Keratinocyte (primary cell): ENCODE results near the gene MADCAM1. TPM values are rescaled to one million over a fixed set of nuclear protein-coding genes. Genes with fewer than 3 reads are reported as not detected.

ENCODE experiments used
- DNase-seq: peaks from one replicate; pipeline ENCODE4 v3.0.0-alpha.2; 2011; ENCODE audit warnings: low read depth, missing footprints, low spot score
- FAIRE-seq: peaks from 2 replicates; lab custom pipeline; 2011; peaks lifted over from hg19 to GRCh38; lab: Jason Lieb, UNC
- H2AFZ ChIP-seq: 2 replicates; pipeline ENCODE4 v1.6.0; 2012; ENCODE audit warnings: low read length, control low read depth, inconsistent platforms; ENCODE audit not compliant: control insufficient read depth
- H3K27ac ChIP-seq: 2 replicates; pipeline ENCODE4 v1.5.1; 2011; ENCODE audit warnings: low read length; ENCODE audit not compliant: control insufficient read depth, insufficient read depth
- H3K27me3 ChIP-seq: 3 replicates; pipeline ENCODE4 v1.6.0; 2011; ENCODE audit warnings: low read length; ENCODE audit not compliant: control insufficient read depth, insufficient read depth; ENCODE audit errors: extremely low read depth
- H3K36me3 ChIP-seq, 2 experiments: 2 replicates in 1 of 2; 3 replicates in 1 of 2; pipeline ENCODE4 v1.5.1; 2011; ENCODE audit warnings: low read length in 2 of 2, mild to moderate bottlenecking in 1 of 2; ENCODE audit not compliant: control insufficient read depth in 2 of 2, insufficient read depth in 2 of 2; ENCODE audit errors: extremely low read depth in 1 of 2
- H3K4me1 ChIP-seq: 3 replicates; pipeline ENCODE4 v1.5.1; 2011; ENCODE audit warnings: low read length; ENCODE audit not compliant: control insufficient read depth, insufficient read depth; ENCODE audit errors: extremely low read depth
- H3K4me2 ChIP-seq: 3 replicates; pipeline ENCODE4 v1.6.0; 2011; ENCODE audit warnings: low read depth, low read length; ENCODE audit not compliant: control insufficient read depth, insufficient read depth; ENCODE audit errors: extremely low read depth
- H3K4me3 ChIP-seq, 3 experiments: fragments of 200-600 bp in 1 of 3; sonication (generic) in 1 of 3; 2 replicates in 2 of 3; 3 replicates in 1 of 3; pipeline ENCODE4 v1.5.1; 2011 to 2016; ENCODE audit warnings: low read length in 3 of 3, mild to moderate bottlenecking in 3 of 3, control low read depth in 2 of 3, inconsistent platforms in 1 of 3, low read depth in 1 of 3, mixed read lengths in 1 of 3, mixed run types in 1 of 3, moderate library complexity in 1 of 3; ENCODE audit not compliant: control insufficient read depth in 2 of 3, insufficient read depth in 2 of 3; ENCODE audit errors: extremely low read depth in 1 of 3
- H3K79me2 ChIP-seq: 2 replicates; pipeline ENCODE4 v1.6.0; 2012; ENCODE audit warnings: low read length; ENCODE audit not compliant: control insufficient read depth, insufficient read depth
- H3K9ac ChIP-seq: 3 replicates; pipeline ENCODE4 v1.6.0; 2011; ENCODE audit warnings: low read length; ENCODE audit not compliant: control insufficient read depth, insufficient read depth; ENCODE audit errors: extremely low read depth
- H3K9me1 ChIP-seq: 3 replicates; pipeline ENCODE4 v1.6.0; 2011; ENCODE audit warnings: low read length; ENCODE audit not compliant: control insufficient read depth, insufficient read depth; ENCODE audit errors: extremely low read depth
- H3K9me3 ChIP-seq: 2 replicates; pipeline ENCODE4 v1.5.1; 2012; ENCODE audit warnings: low read depth, low read length; ENCODE audit not compliant: control insufficient read depth
- H4K20me1 ChIP-seq: 3 replicates; pipeline ENCODE4 v1.6.0; 2011; ENCODE audit warnings: low read length; ENCODE audit not compliant: control insufficient read depth, insufficient read depth; ENCODE audit errors: extremely low read depth
- EZH2 ChIP-seq: IDR thresholded peaks from one replicate; pipeline ENCODE4 v1.6.1; 2012; ENCODE audit warnings: inconsistent platforms, mild to moderate bottlenecking, low read length, moderate library complexity
- dilution Hi-C: fragments of 300-500 bp; cut with MboI; formaldehyde crosslinking; loops from one replicate; pipeline ENCODE4 v1.7.0; 2020; ENCODE audit warnings: low sequenced_read_pairs; ENCODE audit not compliant: extremely low pct_ligation_motif_present
- polyA plus RNA-seq, 5 experiments: library from polyadenylated mRNA; depleted of rRNA in 3 of 5; stranded (reverse) in 3 of 5; stranded (forward) in 1 of 5; unstranded in 1 of 5; fragments of >200 nt; gene quantifications; 1 replicate in 1 of 5; 2 replicates in 3 of 5; 3 replicates in 1 of 5; pipeline versions ENCODE4 v1.2.1 to v1.2.3, GENCODE V29; 2011 to 2012; ENCODE audit warnings: missing spikeins in 2 of 5, low read depth in 1 of 5, low replicate concordance in 1 of 5
- TF ChIP-seq, protein P1 (sequence below), 3 experiments: IDR thresholded peaks in 1 of 3; conservative IDR thresholded peaks in 1 of 3; optimal IDR thresholded peaks in 1 of 3; 2 replicates in 2 of 3; 3 replicates in 1 of 3; pipeline versions ENCODE3 to v1.5.1; 2011; ENCODE audit warnings: low read length in 3 of 3, mild to moderate bottlenecking in 3 of 3, moderate library complexity in 2 of 3, control low read depth in 1 of 3, inconsistent platforms in 1 of 3; ENCODE audit not compliant: insufficient read depth in 2 of 3; ENCODE audit errors: extremely low read depth in 1 of 3

Gene MADCAM1
- polyA plus RNA-seq, 1 donor (not counting 4 experiments of a cell fraction or from before 2014, with no cell fraction given): 0.05 TPM

DNA sequence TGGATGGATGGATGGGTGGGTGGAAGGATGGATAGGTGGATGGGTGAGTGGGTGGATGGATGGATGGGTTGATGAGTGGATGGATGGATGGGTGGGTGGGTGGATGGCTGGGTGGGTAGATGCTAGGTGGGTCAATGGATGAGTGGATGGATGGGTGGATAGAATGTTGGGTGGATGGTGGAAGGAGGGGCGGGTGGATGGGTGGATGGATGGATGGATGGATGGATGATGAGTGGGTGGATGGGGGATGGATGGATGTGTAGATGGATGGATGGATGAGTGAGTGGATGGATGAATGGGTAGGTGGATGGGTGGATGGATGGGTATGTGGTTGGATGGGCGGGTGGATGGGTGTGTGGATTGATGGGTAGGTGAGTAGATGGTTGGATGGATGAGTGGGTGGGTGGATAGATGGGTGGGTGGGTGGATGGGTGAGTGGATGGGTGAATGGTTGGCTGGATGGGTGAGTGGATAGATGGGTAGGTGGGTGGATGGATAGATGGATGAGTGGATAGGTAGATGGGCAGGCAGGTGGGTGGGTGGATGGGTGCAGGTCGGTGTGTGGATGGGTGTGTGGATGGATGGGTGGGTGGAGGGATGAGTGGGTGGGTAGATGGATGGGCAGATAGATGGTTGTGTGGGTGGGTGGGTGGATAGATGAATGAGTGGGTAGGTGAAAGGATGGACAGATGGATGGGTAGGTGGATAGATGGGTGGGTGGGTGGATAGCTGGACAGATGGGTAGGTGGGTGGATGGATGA lies 31.1 kb upstream of the MADCAM1 start:
- dilution Hi-C loops: no loop called here

DNA sequence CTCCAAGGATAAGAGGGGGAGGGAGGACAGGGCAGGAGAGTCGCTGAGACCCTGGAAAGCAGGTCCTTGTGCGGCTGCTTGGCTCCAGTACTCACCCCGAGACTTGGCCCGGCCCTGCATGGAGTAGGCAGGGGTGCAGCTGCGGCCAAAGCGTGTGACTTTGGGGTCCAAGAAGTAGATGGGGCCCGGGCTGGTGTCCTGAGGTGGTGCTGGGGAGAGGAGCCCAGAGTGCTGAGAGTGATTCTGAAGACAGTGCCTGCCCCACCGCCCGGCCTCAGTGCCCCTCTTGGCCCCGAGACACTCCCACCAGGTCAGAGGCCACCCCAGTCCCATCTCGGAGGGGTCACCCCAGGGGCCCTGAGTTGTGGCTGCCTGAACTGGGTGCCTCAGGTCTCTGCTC lies 28.7 kb upstream of the MADCAM1 start:
- DNase-seq: no peak
- H2AFZ ChIP-seq: no peak overlapping the region
- no peaks in the 10 kb centered on the region for H3K79me2 ChIP-seq
- FAIRE-seq: no peak
- no peaks in the 10 kb centered on the region for H3K9me1 ChIP-seq
- H3K36me3 ChIP-seq: no peaks in the 10 kb centered on the region
- H3K4me1 ChIP-seq: no peaks in the 10 kb centered on the region
- H3K9me3 ChIP-seq: no peaks in the 10 kb centered on the region
- TF ChIP-seq, protein P1, sequence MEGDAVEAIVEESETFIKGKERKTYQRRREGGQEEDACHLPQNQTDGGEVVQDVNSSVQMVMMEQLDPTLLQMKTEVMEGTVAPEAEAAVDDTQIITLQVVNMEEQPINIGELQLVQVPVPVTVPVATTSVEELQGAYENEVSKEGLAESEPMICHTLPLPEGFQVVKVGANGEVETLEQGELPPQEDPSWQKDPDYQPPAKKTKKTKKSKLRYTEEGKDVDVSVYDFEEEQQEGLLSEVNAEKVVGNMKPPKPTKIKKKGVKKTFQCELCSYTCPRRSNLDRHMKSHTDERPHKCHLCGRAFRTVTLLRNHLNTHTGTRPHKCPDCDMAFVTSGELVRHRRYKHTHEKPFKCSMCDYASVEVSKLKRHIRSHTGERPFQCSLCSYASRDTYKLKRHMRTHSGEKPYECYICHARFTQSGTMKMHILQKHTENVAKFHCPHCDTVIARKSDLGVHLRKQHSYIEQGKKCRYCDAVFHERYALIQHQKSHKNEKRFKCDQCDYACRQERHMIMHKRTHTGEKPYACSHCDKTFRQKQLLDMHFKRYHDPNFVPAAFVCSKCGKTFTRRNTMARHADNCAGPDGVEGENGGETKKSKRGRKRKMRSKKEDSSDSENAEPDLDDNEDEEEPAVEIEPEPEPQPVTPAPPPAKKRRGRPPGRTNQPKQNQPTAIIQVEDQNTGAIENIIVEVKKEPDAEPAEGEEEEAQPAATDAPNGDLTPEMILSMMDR (optimal IDR thresholded peaks at IDR 0.05 in 1 of 3, IDR thresholded peaks at IDR 0.05 in 1 of 3, conservative IDR thresholded peaks at IDR 0.05 in 1 of 3; ENCODE audit: extremely low read depth in 1 of 3, insufficient read depth in 2 of 3, low read length in 3 of 3): no peak
- no peak for TF ChIP-seq EZH2
- H4K20me1 ChIP-seq: no peaks in the 10 kb centered on the region
- no peak overlapping the region for H3K4me3 ChIP-seq
- H3K9ac ChIP-seq: no peak overlapping the region
- no peaks in the 10 kb centered on the region for H3K27me3 ChIP-seq
- dilution Hi-C loops: no loop called here
- no peak overlapping the region for H3K27ac ChIP-seq
- H3K4me2 ChIP-seq: no peak overlapping the region

More for the DNA sequence above, 31.1 kb upstream of the MADCAM1 start:
- H4K20me1 ChIP-seq: no peaks in the 10 kb centered on the region
- DNase-seq (no peak), FAIRE-seq (no peak)
- H3K27me3 ChIP-seq: peaks cover 5% of the 10 kb centered on the region
- H3K4me1 ChIP-seq: no peaks in the 10 kb centered on the region
- H3K4me2 ChIP-seq: no peak overlapping the region
- H3K9me1 ChIP-seq: no peaks in the 10 kb centered on the region
- no peaks in the 10 kb centered on the region for H3K9me3 ChIP-seq
- H2AFZ ChIP-seq: no peak overlapping the region
- no peak overlapping the region for H3K27ac ChIP-seq
- no peak for TF ChIP-seq EZH2
- TF ChIP-seq, protein P1 (optimal IDR thresholded peaks at IDR 0.05 in 1 of 3, IDR thresholded peaks at IDR 0.05 in 1 of 3, conservative IDR thresholded peaks at IDR 0.05 in 1 of 3; ENCODE audit: extremely low read depth in 1 of 3, insufficient read depth in 2 of 3, low read length in 3 of 3): no peak
- no peak overlapping the region for H3K4me3 ChIP-seq
- no peak overlapping the region for H3K9ac ChIP-seq
- no peaks in the 10 kb centered on the region for H3K36me3 ChIP-seq
- no peaks in the 10 kb centered on the region for H3K79me2 ChIP-seq
